Kidney epithelial cell (primary cell): ENCODE results near the gene UROD. TPM values are rescaled to one million over a fixed set of nuclear protein-coding genes. Genes with fewer than 3 reads are reported as not detected.
A peak's percentile ranks its signal among the peaks of the same experiment; 100 is the strongest.

Source experiments
- DNase-seq: peaks from one replicate; pipeline ENCODE4 v3.0.0-alpha.2; 2010; ENCODE audit warnings: low read depth
- H3K27me3 ChIP-seq: 2 replicates; pipeline ENCODE4 v1.6.0; 2011; ENCODE audit warnings: low read length; ENCODE audit not compliant: control insufficient read depth, insufficient read depth
- H3K36me3 ChIP-seq: 2 replicates; pipeline ENCODE4 v1.5.1; 2011; ENCODE audit warnings: low read length; ENCODE audit not compliant: control insufficient read depth, insufficient read depth
- H3K4me3 ChIP-seq: 2 replicates; pipeline ENCODE4 v1.5.1; 2011; ENCODE audit warnings: low read depth, mild to moderate bottlenecking, control low read depth, low read length
- total RNA-seq: library from RNA; depleted of rRNA; stranded (reverse); fragments of >200 nt; gene quantifications from 2 replicates; pipeline ENCODE4 v1.2.3, GENCODE V29; 2015
- TF ChIP-seq, protein P1 (sequence below): IDR thresholded peaks from 2 replicates; pipeline ENCODE4 v1.5.1; 2011; ENCODE audit warnings: mild to moderate bottlenecking, moderate library complexity, low read length, control low read depth, inconsistent platforms; ENCODE audit not compliant: insufficient read depth, poor library complexity, severe bottlenecking

UROD gene
- total RNA-seq, 1 donor from 2014 or later: 113 TPM

DNA sequence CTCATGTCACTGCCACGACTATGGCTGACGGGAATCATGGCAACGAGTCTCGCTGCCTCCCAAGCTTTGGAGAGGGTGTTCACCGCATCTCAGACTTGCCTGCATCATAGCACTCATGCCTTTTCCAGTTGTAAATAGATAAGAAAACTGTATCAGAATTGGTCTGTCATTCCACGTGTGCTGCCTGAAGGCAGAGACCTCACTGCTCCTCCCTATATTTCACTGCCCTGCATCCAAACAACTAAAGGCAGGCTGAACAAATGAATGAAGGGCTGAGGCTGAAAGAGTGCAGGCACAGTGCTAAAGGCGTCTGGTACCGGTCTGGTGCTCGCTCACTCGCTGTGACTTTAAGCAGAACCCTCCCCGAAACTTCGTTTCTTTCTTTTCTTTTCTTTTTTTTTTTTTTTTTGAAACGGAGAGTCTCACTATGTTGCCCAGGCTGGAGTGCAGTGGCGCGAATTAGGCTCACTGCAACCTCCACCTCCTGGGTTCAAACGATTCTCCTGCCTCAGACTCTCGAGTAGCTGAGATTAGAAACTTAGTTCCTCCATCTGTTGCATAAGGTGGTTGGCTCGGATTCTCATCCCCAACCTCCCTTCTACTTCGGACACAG lies 26.2 kb upstream of the UROD start:
- no peaks in the 10 kb centered on the region for H3K36me3 ChIP-seq
- no peak for DNase-seq
- H3K27me3 ChIP-seq: no peaks in the 10 kb centered on the region
- TF ChIP-seq, protein P1, sequence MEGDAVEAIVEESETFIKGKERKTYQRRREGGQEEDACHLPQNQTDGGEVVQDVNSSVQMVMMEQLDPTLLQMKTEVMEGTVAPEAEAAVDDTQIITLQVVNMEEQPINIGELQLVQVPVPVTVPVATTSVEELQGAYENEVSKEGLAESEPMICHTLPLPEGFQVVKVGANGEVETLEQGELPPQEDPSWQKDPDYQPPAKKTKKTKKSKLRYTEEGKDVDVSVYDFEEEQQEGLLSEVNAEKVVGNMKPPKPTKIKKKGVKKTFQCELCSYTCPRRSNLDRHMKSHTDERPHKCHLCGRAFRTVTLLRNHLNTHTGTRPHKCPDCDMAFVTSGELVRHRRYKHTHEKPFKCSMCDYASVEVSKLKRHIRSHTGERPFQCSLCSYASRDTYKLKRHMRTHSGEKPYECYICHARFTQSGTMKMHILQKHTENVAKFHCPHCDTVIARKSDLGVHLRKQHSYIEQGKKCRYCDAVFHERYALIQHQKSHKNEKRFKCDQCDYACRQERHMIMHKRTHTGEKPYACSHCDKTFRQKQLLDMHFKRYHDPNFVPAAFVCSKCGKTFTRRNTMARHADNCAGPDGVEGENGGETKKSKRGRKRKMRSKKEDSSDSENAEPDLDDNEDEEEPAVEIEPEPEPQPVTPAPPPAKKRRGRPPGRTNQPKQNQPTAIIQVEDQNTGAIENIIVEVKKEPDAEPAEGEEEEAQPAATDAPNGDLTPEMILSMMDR: no peak
- H3K4me3 ChIP-seq: peak overlapping the region; percentile 57

DNA sequence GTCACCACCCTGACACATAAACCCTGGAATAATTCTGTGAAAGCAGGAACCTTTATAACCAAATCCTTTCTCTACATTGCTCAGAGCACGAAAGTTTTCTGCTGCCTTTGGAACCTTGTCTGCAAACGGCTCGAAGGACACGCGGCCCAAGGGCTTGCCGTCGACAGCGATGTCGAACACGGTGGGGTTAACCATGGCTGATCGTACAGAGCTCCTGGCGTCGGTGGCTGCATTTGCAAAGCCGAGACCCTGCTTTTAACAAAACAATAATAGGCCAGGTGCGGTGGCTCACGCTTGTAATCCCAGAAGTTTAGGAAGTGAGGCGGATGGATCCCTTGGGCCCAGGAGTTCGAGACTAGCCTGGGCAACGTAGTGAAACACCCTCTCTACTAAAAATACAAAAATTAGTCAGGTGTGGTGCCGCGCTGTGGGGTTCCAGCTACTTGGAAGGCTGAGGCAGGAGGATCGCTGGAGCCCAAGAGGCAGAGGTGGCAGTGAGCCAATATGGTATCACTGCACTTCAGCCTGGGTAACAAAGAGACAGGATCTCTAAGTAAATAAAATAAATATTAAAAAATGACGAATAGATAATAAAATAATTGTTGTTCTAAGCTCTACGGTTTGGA lies 23.4 kb upstream of the UROD start:
- TF ChIP-seq, protein P1: no peak
- no peaks in the 10 kb centered on the region for H3K27me3 ChIP-seq
- DNase-seq: no peak
- H3K4me3 ChIP-seq: no peak overlapping the region
- H3K36me3 ChIP-seq: no peaks in the 10 kb centered on the region

DNA sequence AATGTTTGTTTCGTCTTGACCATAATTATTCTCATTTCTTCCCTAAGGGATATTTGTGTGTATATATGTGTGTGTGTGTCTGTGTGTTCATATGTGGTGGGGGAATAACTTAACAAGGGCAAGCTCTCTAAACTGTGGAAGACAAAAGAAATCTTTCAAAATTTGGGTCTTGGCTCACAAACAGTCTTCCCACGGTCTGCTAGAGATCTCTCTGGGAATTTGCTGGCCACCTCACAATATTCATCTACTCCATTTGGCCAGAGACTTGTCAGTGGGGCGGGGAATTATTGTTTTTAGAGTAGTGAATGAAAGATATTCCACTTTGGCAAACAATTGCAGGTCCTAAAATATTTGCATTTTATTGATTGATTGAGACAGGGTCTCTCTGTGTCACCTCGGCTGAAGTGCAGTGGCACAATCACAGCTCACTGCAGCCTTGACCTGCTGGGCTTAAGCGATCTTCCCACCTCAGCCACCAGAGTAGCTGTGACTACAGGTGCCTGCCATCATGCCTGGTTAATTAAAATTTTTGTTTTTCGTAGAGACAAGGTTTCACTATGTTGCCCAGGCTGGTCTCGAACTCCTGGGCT lies 17.6 kb upstream of the UROD start:
- TF ChIP-seq, protein P1: no peak
- Histone ChIP-seq H3K36me3 (no peaks in the 10 kb centered on the region), H3K4me3 (no peak overlapping the region), H3K27me3 (no peaks in the 10 kb centered on the region)
- no peak for DNase-seq

DNA sequence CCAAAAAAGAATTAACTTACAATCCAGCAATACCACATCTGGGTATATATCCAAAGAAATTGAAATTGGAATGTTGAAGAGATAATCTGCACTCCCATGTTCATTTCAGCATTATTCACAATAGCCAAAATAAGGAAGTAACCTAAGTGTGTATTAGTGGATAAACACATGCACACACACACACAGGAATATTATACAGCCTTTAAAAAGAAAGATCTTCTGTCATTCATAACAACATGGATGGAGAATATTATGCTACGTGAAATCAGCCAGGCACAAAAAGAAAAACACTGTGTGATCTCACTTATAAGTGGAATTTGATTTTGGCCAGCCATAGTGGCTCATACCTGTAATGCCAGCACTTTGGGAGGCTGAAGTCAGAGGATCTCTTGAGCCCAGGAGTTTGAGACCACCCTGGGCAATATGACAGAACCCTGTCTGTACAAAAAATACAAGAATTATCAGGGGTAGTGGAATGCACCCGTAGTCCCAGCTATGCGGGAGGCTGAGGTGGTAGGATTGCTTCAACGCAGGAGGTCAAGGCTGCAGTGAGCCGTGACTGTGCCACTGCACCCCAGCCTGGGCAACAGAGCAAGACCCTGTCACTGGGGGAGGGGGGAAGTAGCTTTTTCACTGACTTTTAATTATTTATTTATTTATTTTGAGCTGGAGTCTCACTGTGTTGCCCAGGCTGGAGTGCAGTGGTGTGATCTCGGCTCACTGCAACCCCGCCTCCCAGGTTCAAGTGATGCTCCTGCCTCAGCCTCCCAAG lies 16.4 kb upstream of the UROD start:
- Histone ChIP-seq H3K4me3 (no peak overlapping the region), H3K36me3 (no peaks in the 10 kb centered on the region), H3K27me3 (no peaks in the 10 kb centered on the region)
- TF ChIP-seq, protein P1: no peak
- DNase-seq: no peak

DNA sequence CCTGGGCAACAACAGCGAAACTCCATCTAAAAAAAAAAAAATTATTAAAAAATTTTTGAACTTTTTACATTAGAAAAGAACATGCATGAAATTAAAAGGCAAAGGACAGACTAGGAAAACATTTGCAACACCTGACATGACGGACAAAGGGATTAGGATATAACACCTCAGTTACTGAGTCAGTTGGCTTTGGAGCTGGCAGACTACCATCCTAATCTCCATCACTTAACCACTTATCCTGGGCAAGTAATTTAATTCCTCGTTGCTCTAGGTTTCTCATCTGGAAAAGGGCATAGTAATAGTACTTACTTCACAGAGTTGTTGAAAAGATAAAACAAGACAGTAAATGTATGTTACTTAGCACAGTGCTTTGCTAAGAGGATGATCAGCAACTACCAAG lies 12.8 kb upstream of the UROD start:
- no peaks in the 10 kb centered on the region for H3K36me3 ChIP-seq
- no peak for DNase-seq
- no peak overlapping the region for H3K4me3 ChIP-seq
- TF ChIP-seq, protein P1: no peak
- no peaks in the 10 kb centered on the region for H3K27me3 ChIP-seq
